Skeletal muscle tissue (tissue), 4 donors: ENCODE results near the gene ME2. TPM values are rescaled to one million over a fixed set of nuclear protein-coding genes. Genes with fewer than 3 reads are reported as not detected.
"Not testable (repeated sequence)": the region's sequence is repeated elsewhere in the genome, so short reads cannot be mapped to it uniquely, and the experiment has no call there.

ENCODE experiments used
- H3K27ac ChIP-seq: one replicate; pipeline ENCODE4 v1.7.0; 2013; ENCODE audit warnings: mild to moderate bottlenecking, low read depth, low read length, inconsistent platforms
- H3K27me3 ChIP-seq, 3 donors: one replicate each; pipeline ENCODE4 v1.7.0; 2013; ENCODE audit warnings: low read length in 3 of 3; ENCODE audit not compliant: control insufficient read depth in 3 of 3, insufficient read depth in 3 of 3
- H3K36me3 ChIP-seq, 3 donors: one replicate each; pipeline ENCODE4 v1.7.0; 2013; ENCODE audit warnings: low read length in 3 of 3; ENCODE audit not compliant: control insufficient read depth in 3 of 3, insufficient read depth in 3 of 3
- H3K4me1 ChIP-seq, 3 donors: one replicate each; pipeline ENCODE4 v1.7.0; 2013; ENCODE audit warnings: low read length in 3 of 3, mild to moderate bottlenecking in 3 of 3; ENCODE audit not compliant: control insufficient read depth in 3 of 3, insufficient read depth in 3 of 3
- H3K4me3 ChIP-seq, 3 donors: one replicate each; pipeline ENCODE4 v1.7.0; 2013; ENCODE audit warnings: low read length in 3 of 3
- H3K9ac ChIP-seq, 3 donors: one replicate each; pipeline ENCODE4 v1.7.0; 2013; ENCODE audit warnings: low read length in 3 of 3, mild to moderate bottlenecking in 3 of 3, moderate library complexity in 2 of 3, low read depth in 1 of 3
- H3K9me3 ChIP-seq, 3 donors: one replicate each; pipeline ENCODE4 v1.7.0; 2013; ENCODE audit warnings: low read length in 3 of 3; ENCODE audit not compliant: control insufficient read depth in 3 of 3
- total RNA-seq: library from RNA; depleted of rRNA; stranded (reverse); fragments of >200 nt; gene quantifications from one replicate; pipeline ENCODE4 v1.2.3, GENCODE V29; 2014
- donor health status: Osteomylitis.

The ME2 gene
- total RNA-seq, 1 donor from 2014 or later: 26.1 TPM

DNA sequence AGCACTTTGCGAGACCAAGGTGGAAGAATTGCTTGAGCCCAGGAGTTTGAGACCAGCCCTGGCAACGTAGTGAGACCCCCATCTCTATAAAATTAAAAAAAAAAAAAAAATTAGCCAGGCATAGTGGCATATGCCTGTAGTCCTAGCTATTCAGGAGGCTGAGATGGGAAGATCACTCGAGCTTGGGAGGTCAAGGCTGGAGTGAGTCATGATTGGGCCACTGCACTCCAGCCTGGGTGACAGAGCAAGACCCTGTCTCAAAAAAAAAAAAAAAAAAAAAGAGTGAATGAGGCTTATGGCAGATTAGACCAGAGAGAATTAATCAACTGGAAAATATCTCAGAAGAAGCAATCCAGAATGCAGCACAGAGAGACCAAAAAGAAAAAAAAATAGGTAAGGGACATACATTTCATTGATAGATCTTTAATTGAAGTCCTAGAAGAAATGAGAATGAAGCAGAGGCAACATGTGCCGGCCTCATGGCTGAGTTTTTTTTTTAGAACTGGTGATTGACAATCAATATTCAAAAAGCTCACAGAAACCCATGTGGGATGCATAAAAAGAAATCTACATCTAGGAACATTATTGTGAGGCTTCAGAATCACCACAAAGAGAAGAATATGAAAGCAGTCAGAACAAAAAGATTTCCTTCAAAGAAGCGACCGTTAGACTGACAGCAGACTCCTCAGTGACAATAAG is 56.7 kb downstream of the ME2 start:
- Histone ChIP-seq H3K27me3 (no peaks in the 10 kb centered on the region), H3K36me3 (peaks cover 0 to 20% (median 0%) of the 10 kb centered on the region in 3 donors), H3K9ac (no peak overlapping the region), H3K4me1 (no peaks in the 10 kb centered on the region), H3K27ac (no peak overlapping the region), H3K9me3 (no peaks in the 10 kb centered on the region), H3K4me3 (no peak overlapping the region)

DNA sequence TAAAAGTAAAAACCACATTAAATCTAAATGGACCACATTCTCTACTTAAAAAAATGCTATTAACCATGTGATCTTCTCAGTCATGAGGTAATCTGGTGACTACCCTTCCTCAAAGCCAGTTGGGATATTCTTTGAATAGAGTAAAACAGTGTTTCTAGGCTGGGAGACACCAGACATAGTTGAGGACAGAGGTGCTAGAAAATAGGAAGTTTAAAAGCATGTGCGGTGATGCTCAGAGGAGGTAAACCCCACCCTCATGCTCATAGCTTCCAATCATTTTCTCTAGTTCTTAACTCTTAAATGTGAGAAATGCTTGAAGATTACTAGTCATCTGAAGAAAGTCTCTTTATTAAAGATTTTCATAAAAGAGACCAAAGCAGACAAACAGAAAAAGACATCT is 58.3 kb downstream of the ME2 start:
- Histone ChIP-seq H3K27ac (no peak overlapping the region), H3K27me3 (no peaks in the 10 kb centered on the region), H3K9me3 (no peaks in the 10 kb centered on the region), H3K4me3 (no peak overlapping the region), H3K36me3 (peaks cover 0 to 21% (median 0%) of the 10 kb centered on the region in 3 donors), H3K9ac (no peak overlapping the region), H3K4me1 (no peaks in the 10 kb centered on the region)

- H3K9ac ChIP-seq: no peak overlapping the region
- H3K27me3 ChIP-seq: no peaks in the 10 kb centered on the region
- no peaks in the 10 kb centered on the region for H3K4me1 ChIP-seq
- no peak overlapping the region for H3K27ac ChIP-seq
- H3K4me3 ChIP-seq: no peak overlapping the region
- no peaks in the 10 kb centered on the region for H3K9me3 ChIP-seq
- H3K36me3 ChIP-seq: peaks cover 0 to 10% (median 0%) of the 10 kb centered on the region in 3 donors
Measured at GRCh38 chr18:50938912-50939311, 60.0 kb downstream of the ME2 start.

- Histone ChIP-seq H3K4me1 (no peaks in the 10 kb centered on the region), H3K27me3 (no peaks in the 10 kb centered on the region), H3K4me3 (no peak overlapping the region), H3K9me3 (no peaks in the 10 kb centered on the region), H3K9ac (no peak overlapping the region), H3K27ac (no peak overlapping the region), H3K36me3 (peaks cover 0 to 21% (median 0%) of the 10 kb centered on the region in 3 donors)
Measured at GRCh38 chr18:50944245-50944932, 65.5 kb downstream of the ME2 start.

GRCh38 chr18:50945918-50946317 is 67.0 kb downstream of the ME2 start:
- H3K4me3 ChIP-seq: not testable (repeated sequence)

DNA sequence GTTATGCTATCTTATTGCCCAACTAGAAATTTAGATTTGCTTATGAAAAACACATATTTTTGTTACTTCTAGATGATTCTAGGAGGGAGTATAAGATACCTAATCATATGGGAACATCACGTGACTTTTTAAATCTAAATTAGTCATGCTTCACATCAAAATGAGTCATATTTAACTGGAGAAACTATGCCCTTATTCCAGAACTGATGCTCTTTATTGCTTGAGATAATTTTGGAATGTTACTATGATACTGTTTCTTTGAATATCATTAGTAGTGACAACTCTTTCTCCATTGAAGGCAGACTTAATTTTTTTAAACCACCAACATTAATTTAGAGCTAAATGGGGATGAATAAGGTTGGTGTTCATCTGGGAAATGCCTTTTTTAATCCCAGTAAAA is 69.0 kb downstream of the ME2 start:
- Histone ChIP-seq H3K27me3 (no peaks in the 10 kb centered on the region), H3K4me3 (no peak overlapping the region), H3K9me3 (no peaks in the 10 kb centered on the region), H3K4me1 (no peaks in the 10 kb centered on the region), H3K27ac (no peak overlapping the region), H3K9ac (no peak overlapping the region), H3K36me3 (peaks cover 0 to 15% (median 0%) of the 10 kb centered on the region in 3 donors)

More at GRCh38 chr18:50945918-50946317, 67.0 kb downstream of the ME2 start:
- H3K4me1 ChIP-seq, H3K9me3 ChIP-seq, H3K27me3 ChIP-seq, H3K9ac ChIP-seq, H3K27ac ChIP-seq: not testable (repeated sequence)
- peaks cover 0 to 17% (median 0%) of the 10 kb centered on the region in 3 donors for H3K36me3 ChIP-seq

GRCh38 chr18:50949185-50949584 is 70.3 kb downstream of the ME2 start:
- H3K4me3 ChIP-seq: no peak overlapping the region
- no peaks in the 10 kb centered on the region for H3K9me3 ChIP-seq
- no peak overlapping the region for H3K27ac ChIP-seq
- H3K9ac ChIP-seq: no peak overlapping the region
- H3K4me1 ChIP-seq: no peaks in the 10 kb centered on the region
- H3K27me3 ChIP-seq: no peaks in the 10 kb centered on the region
- H3K36me3 ChIP-seq: peaks cover 0 to 12% (median 0%) of the 10 kb centered on the region in 3 donors

DNA sequence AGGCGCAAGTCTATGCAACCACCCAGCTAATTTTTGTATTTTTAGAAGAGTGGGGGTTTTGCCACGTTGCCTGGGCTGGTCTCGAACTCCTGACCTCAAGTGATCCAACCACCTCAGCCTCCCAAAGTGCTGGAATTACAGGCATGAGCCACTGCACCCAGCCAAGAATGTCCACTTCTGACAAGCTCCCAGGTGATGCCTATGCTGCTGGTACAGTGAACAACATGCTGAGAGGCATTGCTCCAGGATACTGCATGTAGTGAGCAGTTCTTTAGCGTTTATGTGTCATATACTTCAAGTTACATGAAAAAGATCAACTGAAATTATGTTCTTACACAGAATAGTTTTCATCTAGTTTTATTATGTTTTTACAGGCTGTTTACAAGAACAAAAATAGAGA is 71.7 kb downstream of the ME2 start:
- no peaks in the 10 kb centered on the region for H3K27me3 ChIP-seq
- H3K4me3 ChIP-seq: no peak overlapping the region
- H3K9ac ChIP-seq: no peak overlapping the region
- H3K4me1 ChIP-seq: no peaks in the 10 kb centered on the region
- H3K27ac ChIP-seq: no peak overlapping the region
- peaks cover 0 to 5% (median 0%) of the 10 kb centered on the region in 3 donors for H3K36me3 ChIP-seq
- H3K9me3 ChIP-seq: no peaks in the 10 kb centered on the region

DNA sequence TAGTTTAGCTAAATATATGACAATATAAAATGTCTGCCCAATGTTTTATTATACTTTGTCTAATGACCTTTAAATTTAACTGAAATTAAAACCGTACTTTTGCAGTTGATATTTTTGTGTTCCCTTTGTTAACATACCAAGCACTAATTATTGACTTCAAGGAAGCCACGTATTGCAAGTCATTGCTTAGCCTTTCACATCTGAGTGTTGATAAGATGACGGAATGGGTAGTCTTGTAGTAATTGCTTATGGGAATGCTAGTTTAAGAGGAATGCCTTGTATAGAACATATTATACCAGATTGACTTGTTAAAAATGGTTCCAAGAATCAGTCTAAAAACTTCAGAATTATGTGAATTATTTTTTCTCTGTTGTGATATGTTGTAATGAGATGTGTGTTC is 74.9 kb downstream of the ME2 start:
- H3K27me3 ChIP-seq: no peaks in the 10 kb centered on the region
- no peaks in the 10 kb centered on the region for H3K9me3 ChIP-seq
- no peaks in the 10 kb centered on the region for H3K36me3 ChIP-seq
- no peak overlapping the region for H3K9ac ChIP-seq
- H3K4me1 ChIP-seq: no peaks in the 10 kb centered on the region
- H3K4me3 ChIP-seq: no peak overlapping the region
- H3K27ac ChIP-seq: no peak overlapping the region

DNA sequence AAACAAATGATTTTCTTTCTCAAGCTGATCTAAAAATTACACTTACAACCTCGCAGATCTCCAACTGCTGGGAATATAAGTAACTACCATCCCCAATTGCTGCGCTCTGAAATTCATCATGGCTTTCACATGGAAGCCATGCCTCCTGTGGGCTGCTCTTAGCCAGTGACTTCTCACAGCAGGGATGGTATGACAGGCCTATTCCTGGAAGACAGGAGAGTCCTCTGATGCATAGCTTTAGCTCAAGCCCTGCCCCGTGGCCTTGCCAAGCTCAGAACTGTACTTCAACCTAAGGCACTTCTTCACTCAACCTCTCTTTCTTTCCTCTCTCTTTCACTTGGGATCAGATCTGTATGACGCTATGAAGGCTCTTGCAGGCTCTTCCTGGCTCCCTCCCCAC is 76.3 kb downstream of the ME2 start:
- Histone ChIP-seq H3K4me1 (no peaks in the 10 kb centered on the region), H3K27ac (no peak overlapping the region), H3K36me3 (no peaks in the 10 kb centered on the region), H3K9ac (no peak overlapping the region), H3K4me3 (no peak overlapping the region), H3K27me3 (no peaks in the 10 kb centered on the region), H3K9me3 (no peaks in the 10 kb centered on the region)
